HG03442 (cell line): ENCODE data around the gene SLC17A2.

Source experiments
- ATAC-seq: cut with Tn5 transposase; IDR thresholded peaks from one replicate; pipeline ENCODE4 v1.9.1; 2021; ENCODE audit warnings: mild to moderate bottlenecking, moderate library complexity; ENCODE audit not compliant: unreplicated experiment

SLC17A2 gene

GRCh38 chr6:25921525-25922203, 8.8 kb downstream of the SLC17A2 start:
- ATAC-seq, result no peak

GRCh38 chr6:25919657-25920056, 10.8 kb downstream of the SLC17A2 start:
- no peak for ATAC-seq

DNA sequence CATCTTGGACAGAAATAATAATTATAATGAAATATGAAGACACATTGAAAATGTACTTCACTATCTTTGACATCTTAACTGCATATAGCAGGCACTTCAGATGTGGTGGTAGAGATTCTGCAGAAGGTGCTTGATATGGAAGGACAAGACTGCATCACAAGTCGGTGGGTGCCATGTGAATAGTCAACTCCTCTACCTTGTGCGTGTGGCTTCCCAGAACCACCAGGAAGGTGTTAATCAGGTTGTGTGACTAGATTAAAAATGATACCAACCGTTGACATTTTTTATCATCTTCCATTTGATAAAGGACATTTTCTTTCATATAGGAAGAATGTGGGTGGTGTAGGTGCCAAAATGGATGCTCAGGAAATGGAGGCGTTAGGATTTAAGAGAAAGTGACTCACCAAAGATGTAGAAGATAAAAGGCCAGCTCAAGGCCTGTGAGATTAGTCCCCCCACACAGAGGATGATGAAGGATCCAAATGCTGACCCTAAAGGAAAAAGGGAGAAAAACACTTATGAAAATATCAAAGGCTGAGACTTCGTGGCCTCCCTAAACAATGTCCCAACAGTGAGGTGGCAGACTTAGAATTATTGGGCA, 12.3 kb downstream of the SLC17A2 start:
- no peak for ATAC-seq

DNA sequence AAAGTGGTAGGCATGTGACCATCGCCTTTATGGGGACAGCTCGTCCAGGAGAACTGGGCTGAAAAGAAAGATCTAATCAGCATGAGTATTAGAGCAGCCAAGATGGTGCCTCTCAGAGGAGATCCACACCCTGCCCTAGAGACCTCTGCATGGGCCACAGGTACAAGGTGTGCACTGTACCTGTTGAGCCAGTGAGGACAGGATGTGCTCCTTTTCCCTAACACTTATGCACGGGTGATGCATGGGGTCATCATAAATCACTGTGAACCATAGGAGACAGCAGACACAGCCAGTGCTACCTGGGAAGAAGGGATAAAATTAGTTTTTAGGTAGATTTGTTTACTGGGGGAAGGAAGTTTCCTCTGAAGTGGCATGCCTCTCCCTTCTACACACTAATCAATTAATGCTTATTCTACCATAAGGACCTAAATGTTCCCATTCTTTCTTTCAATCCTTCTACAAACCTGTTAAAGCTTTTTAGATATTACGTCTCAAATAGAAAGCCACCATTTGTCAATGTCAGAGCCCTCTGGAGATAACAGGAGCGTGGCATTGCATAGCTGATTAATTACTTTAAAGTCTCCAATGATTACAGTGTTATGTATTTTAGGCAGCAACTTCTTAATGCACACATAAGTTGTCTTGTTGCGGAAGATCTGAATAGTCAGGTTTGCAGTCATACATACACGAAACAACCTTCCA, 13.6 kb downstream of the SLC17A2 start:
- ATAC-seq, result no peak

GRCh38 chr6:25916330-25916729, 14.2 kb downstream of the SLC17A2 start:
- ATAC-seq, result no peak

DNA sequence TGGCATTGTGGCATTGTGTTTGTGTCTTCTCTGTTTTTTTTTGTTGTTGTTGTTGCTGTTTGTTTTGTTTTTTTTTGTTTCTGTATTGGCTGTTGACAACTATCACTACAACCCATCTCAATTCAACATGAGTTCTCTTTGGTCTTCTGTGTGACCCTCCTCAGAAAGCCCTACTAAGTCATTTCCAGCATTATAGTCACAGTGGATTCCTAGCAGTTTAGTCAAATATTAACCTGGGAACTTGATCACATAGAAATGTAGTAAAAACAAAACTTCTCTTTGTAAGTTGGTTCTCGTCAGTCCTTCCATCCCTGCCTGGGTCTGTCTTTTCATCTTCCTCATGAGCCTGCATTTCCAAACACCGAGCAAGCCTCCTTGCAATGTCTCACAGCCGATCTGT, 16.8 kb downstream of the SLC17A2 start:
- ATAC-seq, result no peak

- ATAC-seq, result no peak
These were observed 19.1 kb downstream of the SLC17A2 start for GRCh38 chr6:25911351-25911750.

DNA sequence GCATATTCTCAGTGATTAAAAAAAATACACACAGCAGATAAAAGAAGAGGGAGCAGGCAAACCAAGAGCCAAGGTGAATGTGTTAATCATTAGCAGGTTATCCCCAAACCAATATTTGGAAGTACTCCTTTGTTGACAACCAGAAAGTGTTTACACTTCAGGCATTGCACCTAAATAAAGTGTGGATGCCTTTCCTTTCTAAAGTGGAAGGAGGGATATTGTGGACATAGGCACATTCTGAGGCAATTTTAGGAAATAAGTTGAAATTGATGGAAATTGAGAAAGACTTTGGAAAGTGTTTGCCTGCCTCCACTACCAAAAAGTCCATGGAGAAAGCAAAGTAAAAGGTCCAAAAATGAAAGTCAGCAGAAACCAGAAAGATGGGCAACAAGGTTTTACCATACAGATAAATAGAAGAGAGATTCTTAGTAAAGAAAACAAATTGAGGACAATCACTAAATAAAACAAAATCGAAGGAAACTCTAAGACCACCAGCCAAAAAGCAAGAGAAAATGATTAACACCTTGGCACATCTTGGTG, 22.9 kb downstream of the SLC17A2 start:
- ATAC-seq, result no peak

DNA sequence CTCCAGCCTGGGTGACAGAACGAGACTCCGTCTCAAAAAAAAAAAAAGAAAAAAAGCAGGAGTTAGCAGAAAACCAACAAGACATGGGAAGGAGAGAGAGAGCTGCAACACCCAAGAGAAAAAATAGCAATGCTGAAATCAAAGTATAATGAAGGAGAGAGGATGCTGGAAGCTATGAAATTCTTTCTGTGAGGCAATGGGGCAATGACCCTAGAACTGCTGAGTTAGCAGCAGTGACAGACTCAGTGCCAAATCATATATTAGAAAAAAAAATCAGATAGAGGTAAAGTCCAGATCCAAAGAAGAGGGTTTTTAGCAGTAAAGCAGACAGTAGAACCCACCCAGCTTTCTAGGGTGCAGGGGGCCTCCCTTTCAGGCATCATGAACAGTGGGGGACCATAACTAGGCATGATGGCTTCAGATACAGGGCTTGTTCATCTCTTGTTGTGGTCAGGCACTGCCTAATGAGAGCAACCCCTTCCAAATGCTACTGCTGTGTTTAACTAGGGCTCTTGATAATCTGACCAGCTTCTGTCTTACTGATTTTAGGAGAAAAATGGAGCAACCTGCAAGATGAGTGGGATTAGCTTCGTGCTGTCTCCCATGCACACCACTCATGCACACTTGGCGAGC, 26.9 kb downstream of the SLC17A2 start:
- ATAC-seq, result no peak

DNA sequence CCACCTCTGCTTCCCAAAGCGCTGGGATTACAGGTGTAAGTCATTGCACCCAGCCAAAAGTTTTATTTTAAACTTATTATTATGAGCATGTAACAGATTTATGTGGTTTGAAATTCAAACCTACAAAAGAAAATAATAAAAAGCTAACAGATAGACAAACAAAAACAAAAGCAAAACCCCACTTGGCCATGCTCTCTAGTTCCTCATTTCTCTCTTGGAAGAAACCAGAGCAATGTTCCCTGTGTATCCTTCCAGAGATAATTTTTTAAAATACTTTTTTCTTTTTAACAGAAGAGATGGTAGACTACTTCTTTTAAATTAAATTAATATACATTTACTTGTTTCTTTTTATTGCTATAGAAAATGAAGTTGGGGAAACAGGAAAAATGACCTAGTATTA, 28.4 kb downstream of the SLC17A2 start:
- ATAC-seq, result no peak

DNA sequence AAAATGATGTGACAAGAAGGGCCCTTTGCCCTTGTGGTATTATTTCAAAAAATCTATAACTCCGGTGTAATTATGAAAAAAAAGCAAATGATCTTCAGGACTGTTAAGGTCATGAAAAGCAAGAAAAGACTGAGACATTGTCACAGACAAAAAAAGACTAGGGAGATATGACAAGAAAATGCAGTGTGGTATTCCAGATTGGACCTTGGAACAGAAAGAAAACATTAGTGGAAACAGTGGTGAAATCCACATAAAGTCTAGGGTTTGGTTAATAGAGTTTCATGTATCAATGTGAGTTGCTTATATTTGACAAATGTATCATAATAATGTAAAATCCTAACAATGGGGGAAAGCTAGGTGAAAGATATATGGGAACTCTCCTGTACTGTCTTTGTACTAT, 29.6 kb downstream of the SLC17A2 start:
- ATAC-seq, result no peak

GRCh38 chr6:25899580-25900408, 30.7 kb downstream of the SLC17A2 start:
- no peak for ATAC-seq

DNA sequence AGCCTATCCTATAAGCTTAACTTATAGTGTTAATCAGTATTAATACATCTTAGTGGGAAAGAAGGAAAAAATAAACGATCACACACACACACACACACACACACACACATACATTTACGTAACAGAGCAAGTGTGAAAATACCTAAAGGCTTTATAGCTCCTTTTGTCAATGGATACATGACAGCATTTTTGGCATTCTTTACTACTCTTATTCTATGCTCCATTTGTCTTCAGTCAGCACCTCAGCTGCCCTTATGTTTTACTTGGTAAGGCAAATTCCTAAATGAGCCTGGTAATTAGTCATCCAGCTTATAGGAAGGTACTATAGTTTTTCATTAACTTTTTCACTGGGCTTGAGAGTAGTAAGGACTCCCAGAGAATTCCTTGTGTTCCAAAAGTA, 31.4 kb downstream of the SLC17A2 start:
- ATAC-seq, result no peak

DNA sequence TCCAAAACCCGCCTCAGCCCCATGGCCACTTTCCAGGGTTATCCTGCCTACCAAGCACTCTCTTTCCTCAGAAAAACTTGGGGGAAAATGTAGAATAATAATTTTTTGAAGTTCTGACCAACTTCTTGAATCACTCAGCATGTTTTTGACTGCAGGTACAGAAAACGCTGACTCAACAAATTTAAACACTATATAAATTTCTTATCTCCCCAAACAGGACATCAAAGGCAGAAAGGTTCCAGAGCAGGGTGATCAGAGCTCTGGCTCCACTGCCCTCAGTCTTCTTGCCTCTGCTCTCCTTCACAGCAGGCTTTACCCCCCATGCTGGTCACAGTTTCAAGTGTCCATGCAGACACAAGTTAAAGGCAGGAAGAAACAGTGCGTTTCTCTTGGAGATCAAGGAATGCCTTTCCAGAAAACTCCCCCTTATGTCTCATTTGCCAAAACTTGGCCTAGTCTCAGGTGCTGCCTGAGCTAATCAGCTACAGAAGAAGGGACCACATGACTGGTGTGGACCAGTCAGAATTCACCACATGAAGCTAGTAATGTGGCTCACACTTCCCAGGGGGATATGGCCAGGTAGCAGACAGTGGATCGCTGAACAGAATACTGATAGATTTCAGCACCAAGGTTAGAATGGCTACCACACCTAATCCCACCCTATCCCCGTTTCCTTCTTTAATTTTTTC, 32.1 kb downstream of the SLC17A2 start:
- ATAC-seq, result no peak

DNA sequence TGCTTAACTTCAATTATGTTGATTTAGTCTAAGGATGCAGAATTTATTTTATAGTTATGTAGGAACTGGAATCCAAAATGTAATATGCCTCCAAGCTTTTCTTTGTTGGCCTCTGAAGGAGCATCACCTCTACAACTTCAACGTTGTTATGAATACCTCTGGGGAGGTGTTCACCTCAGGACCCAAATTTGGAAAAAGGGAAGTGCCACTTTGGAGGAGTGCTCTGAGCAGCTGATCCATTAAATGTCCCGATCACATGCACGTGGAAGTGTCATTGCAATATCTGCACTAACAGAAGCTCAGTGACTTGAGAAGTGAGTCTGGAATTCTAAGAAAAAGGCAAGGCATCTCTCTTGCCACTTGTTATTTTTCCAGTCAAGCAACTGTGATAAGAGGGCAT, 34.2 kb downstream of the SLC17A2 start:
- no peak for ATAC-seq

GRCh38 chr6:25895771-25896170, 34.7 kb downstream of the SLC17A2 start:
- no peak for ATAC-seq

GRCh38 chr6:25893778-25894177, 36.7 kb downstream of the SLC17A2 start:
- no peak for ATAC-seq

DNA sequence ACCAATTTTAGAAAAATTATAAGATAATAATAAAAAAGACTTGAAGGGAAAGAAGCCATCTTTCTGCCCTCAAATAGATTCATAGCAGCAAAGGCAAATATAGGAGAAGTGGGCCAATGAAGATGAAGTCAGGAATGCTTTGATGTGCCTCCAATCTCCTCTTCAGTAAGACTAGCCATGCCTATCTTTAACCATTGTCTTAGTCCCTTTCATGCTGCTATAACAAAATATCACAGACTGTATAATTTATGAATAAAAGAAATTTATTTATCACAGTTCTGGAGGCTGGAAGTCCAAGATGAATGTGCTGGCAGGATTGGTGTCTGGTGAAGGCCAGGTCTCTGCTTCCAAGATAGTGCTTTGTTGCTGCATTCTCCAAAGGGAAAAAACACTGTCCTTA, 37.6 kb downstream of the SLC17A2 start:
- no peak for ATAC-seq

DNA sequence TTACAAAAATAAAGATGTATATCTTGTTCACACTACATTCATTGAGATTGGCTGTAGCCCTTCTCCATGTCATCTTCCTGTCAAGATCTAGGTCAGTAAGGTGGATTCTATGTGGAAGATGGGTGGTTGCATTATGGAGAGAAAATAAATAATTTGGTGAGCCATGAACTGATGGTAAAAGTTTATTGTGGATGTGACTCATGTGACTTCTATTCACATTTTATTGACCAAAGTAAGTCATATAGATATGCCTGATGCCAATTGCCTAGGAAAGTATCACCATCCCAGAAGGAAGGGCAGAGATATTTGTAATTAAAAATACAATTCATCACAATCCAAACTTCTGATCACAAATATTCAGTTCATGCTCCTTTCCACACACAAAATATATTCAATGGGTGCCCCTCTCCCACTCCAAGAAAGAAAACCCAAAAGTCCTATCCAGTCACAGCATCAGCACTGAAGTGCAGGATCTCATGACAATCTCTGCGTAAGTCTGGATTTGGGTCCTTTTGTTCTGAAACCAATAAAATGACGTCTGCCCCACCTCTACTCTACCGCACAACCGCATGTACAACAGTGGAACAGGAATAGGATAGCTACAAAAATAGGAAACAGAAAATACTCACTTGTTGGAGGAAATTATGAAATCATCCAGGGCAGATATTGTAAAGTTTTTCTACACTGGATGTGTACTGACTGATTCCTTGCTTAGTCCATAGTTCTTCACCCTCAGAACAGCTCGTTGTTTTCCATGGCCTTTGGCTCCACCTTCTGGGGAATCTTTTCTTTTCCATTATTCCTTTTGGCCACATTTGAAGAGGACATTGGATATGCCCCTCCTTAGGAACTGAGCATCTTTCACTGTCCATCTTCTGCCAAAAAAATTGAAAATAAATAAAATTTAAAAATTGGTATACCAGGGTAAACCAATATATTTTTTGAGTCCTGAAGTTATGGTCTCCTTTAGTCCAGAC, 40.3 kb downstream of the SLC17A2 start:
- no peak for ATAC-seq
